ENCODE measurements around the gene C2orf49. TPM values are rescaled to one million over a fixed set of nuclear protein-coding genes. Genes with fewer than 3 reads are reported as not detected.
A peak's percentile ranks its signal among the peaks of the same experiment; 100 is the strongest.

Gene C2orf49
- total and polyA plus RNA-seq, 10 of the 15 experiments (the other 5 are each of a cell fraction or from before 2014, with no cell fraction given) = 7.2 to 24.2 (median 15.5) TPM

- TF ChIP-seq ZNF687 (IDR thresholded peaks at IDR 0.05) (no peak), SMC3 (IDR thresholded peaks at IDR 0.05; ENCODE audit: borderline replicate concordance, low read length) (peak; percentile 92), HCFC1 (IDR thresholded peaks at IDR 0.05; ENCODE audit: low read length) (no peak), ZNF24 (IDR thresholded peaks at IDR 0.05) (0 out of 2 replicates have a peak, but pooled peaks have one; percentile 12), SMARCA5 (IDR thresholded peaks at IDR 0.05) (peak; percentile 29; the same call in 1 of the 2 replicates), MEF2A (IDR thresholded peaks at IDR 0.05; ENCODE audit: insufficient read depth, low read depth, low read length) (no peak)
- TF ChIP-seq, protein P1, sequence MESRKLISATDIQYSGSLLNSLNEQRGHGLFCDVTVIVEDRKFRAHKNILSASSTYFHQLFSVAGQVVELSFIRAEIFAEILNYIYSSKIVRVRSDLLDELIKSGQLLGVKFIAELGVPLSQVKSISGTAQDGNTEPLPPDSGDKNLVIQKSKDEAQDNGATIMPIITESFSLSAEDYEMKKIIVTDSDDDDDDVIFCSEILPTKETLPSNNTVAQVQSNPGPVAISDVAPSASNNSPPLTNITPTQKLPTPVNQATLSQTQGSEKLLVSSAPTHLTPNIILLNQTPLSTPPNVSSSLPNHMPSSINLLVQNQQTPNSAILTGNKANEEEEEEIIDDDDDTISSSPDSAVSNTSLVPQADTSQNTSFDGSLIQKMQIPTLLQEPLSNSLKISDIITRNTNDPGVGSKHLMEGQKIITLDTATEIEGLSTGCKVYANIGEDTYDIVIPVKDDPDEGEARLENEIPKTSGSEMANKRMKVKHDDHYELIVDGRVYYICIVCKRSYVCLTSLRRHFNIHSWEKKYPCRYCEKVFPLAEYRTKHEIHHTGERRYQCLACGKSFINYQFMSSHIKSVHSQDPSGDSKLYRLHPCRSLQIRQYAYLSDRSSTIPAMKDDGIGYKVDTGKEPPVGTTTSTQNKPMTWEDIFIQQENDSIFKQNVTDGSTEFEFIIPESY (IDR thresholded peaks at IDR 0.05) = no peak
These were observed 32.7 kb downstream of the C2orf49 start (continued) for GRCh38 chr2:105369777-105370690.

Measured in GM12878 (cell line).